Iris pigment epithelial cell (primary cell): Measurements from ENCODE around the gene CAMTA1.

Experiments used
- DNase-seq: peaks from one replicate; pipeline ENCODE4 v3.0.0-alpha.2; 2011; ENCODE audit warnings: low read depth

The CAMTA1 gene

DNA sequence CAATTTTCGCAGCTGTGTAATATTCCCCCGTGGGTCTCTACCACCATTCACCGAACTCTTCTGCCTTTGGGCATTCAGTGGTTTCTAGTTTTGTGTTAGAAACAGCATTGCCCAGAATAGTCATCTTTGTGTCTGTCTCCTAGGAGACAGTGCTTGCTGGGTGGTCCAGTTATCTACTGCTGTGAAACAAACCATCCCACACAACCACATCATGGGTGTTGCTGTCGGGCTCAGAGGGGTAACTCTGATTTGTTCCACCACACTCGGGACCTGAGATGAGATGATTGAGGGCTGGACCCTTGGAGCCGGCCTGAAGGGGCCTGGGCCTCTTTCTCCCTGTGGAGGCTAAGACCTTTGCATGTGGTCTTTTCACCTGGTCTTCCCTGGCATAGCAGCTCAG is 558.6 kb downstream of the CAMTA1 start:
- no peak for DNase-seq

DNA sequence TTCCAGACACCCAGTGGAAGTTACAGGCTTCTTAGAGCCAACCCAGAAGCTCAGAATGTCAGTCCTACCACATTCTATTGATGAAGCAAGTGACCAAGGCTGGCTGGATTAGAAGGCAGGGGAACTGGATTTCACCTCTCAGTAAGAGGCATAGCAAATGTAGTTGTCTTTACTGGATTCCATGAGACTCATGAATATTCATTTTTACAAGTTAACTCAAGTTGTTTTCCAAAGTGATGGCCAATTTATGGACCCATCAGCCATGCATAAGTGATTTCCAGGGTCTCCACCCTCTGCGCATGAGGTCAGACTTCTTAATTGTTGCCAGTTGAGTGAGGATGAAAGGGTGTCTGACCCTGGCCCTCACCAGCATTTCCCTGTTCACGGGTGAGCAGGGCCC is 559.0 kb downstream of the CAMTA1 start:
- DNase-seq = no peak

DNA sequence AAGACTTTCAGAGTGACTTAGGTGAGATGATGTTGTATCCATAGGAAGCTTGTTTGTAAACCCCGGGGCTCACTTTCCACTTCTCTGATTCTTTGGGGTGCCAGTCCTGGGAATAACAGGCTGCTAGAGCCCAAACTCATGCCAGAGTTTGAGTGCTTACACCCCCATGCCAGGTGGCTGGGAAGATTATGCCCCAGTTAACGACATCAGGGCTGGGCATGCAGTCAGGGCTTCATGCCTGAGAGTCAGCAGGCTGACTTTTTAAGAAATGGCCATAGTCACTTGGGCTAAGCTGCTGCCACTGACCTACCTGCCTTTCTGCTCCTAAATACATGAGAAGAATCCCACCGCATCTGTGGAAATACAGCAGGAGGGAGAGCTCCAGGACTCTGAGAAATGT is 560.3 kb downstream of the CAMTA1 start:
- no peak for DNase-seq

DNA sequence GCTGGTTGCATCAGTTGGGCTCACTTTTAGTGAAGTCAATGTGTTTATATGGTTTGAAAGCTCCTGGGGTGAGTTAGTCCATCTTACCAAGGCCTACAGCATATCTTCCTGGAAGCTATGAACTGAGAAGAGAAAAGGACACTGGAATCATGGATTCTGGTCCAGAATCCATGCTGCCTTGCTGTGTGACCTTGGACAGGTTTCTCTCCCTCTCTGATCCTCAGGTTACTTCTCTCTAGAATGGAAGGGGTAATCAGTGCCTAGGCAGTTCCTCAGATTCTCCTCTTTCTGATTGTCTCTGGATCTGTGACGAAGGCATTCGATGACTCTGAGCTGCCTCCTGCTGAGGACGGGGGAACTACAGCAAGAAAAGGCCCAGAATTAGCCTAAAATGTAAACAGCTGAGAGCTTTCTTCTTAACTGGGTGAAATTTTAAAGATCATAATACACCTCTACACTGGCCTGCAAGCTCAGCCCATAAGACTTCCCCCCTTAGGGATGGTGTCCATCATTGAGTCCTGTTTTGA is 560.9 kb downstream of the CAMTA1 start:
- no peak for DNase-seq

GRCh38 chr1:7346600-7347570 is 561.6 kb downstream of the CAMTA1 start:
- no peak for DNase-seq

- no peak for DNase-seq
Observed at GRCh38 chr1:7348073-7348472, 562.8 kb downstream of the CAMTA1 start.

GRCh38 chr1:7348580-7348979 is 563.3 kb downstream of the CAMTA1 start:
- no peak for DNase-seq

DNA sequence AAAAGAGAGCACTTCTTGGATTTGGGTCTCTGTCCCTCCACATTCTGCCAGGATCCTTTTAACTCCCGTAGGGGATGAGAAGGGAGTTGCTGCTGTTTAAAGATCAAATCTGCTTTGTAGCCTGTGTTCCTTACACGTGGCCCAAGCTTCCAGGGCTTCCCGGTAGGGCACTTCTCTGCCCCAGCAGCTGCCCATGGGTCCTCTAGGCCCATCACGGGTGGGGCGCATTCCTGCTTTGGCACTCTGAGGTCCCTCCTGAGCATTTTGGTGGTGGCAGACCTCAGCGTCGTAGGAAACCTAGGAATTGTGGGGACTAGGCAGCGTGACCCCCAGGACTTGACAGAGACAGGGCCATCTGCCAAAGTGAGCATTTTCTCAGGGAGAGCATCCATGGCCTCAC is 565.5 kb downstream of the CAMTA1 start:
- DNase-seq = no peak

DNA sequence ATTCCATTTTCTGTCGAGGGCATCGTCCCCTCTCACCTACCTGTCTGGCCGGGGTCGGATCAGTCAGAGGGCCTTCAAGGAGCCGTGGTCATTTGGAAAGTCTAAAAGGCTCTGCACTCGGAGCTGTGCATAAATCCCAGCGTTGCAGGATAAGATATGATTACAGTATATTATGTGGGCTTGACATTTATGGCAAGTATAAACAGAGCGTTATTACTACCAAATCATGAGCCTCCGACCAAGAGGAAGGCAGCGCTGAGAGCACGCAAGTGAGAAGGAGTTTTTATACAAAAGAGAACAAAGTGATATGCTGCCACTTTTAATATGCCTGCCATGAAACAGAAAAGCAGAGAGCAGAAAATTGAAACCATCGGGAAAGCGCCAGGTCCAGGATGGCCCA is 566.4 kb downstream of the CAMTA1 start:
- no peak for DNase-seq

- DNase-seq = no peak
Observed at GRCh38 chr1:7352364-7352763, 567.1 kb downstream of the CAMTA1 start.

DNA sequence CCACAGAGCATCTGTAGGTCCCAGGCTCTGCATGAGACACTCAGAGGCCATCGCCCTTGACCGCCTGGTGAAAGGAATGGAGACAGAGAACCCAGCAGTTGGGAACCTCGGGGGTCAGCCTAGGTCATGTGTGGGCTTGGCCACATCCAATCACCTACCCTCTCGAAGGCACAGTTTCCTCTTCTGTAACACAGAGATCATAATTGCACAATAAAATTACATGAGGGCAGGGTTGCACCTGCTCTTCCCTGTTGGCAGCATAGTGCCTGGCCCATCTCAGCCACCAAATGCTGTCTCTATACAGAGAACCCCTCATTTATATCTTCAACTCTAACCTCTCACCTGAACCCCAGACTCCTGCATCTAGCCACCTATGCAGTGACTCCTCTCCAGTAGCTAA is 567.7 kb downstream of the CAMTA1 start:
- no peak for DNase-seq

DNA sequence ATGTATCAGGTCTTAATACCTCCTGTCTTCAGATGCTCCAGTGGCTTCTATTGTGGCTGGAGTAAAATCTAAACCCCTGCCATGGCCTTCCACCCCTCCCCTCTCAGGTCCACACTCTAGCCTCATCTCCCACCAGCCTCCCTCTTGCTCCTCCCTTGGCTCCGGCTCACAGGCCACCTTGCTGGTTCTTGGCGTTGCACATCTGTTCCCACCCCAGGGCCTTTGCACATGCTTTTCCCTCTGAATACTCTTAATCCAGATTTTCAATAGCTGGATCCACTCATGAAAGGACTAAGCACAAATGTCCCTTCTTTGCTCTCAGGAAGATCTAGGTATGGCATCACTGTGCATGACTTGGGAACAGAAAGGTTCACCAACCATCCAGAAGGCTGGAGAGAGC is 570.4 kb downstream of the CAMTA1 start:
- DNase-seq = no peak

GRCh38 chr1:7356079-7356478 is 570.8 kb downstream of the CAMTA1 start:
- no peak for DNase-seq

DNA sequence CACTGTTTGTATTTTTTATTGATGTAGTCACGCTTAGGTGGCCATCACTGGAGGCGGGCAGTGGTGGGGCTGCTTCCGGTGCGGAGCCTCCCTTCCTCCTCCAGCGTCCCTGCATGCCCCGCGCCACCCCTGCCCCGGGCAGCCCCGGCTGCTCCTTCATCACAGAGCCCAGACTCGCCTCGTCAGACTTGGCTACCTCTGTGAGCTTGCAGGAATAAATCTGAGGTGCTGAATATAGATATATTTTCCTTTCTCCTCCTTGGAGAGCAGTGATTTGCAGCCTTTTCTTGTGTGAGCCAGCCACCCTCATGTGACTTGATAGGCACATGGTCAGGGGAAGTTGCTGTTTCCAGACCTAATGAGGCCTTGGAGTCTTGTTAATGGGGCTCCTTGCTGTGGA is 573.2 kb downstream of the CAMTA1 start:
- DNase-seq = no peak

- DNase-seq = no peak
Observed at GRCh38 chr1:7360526-7360925, 575.3 kb downstream of the CAMTA1 start.

DNA sequence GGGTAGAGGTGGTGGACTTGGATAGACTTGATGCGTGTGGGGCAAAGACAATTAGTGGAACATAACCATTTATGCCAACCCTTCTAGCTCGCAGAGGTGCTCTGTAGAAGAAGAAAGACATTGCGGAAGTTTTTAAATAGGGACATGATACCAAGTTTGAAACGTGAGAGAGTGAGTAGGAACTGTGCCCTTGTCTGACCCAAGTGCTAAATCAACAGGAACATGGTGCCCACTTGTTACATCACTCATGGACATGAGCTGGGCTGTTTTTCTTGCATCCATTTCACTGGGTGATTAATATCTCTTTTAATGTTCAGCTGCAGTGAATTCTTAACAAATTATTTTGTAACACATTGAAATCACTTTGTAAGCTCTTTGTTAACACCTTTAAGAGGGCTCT is 577.7 kb downstream of the CAMTA1 start:
- DNase-seq = no peak

GRCh38 chr1:7363450-7363849 is 578.2 kb downstream of the CAMTA1 start:
- no peak for DNase-seq

DNA sequence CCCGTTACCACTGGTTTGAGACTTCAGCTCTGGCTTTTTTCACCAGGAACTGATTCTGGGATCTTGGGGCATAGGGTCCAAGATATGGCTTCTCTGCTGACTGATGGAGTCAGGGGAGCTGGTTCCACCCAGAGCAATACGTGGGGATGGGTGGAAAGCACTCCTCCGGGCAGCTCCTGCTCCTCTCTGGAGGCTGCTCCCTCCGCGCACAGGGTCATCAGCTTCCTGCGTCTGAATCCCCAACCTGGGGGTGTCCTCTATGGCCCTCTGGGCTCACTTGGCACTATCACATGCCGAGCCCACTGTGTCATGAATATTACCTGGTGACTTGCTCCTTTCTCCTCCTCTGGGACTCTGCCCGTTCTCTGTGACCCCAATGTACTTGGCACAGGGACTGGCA is 580.5 kb downstream of the CAMTA1 start:
- no peak for DNase-seq

DNA sequence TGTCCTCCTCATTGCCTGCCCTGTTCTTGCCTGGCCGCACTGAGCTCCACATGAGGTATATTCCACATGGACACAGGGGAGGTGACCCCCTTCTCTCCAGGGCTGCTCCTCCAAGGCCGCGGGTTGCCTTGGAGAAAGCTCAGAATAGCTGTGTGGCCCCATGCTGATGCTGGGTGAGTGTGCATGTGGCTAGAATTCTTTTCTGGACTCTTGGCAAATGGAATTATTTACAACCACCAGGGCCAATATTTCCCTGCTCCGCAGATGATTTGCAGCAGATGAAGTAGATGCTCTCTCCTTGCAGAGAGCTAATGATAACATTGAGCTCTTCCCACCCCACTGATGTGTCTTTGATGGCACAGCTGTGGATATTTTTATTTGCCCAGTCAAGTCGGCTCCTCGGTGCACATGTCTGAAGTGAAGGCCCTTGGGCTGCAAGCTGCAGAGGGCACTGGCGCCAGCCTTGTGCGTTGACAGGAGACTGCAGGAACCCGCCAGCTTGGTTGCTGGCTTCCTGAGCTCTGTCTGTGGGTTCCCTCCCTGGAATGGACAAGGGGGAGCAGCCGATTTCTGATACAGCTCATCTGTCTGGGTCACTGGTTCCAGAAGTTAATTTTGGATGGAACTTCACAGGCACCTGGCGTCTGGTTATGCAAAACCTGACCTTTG is 581.2 kb downstream of the CAMTA1 start:
- DNase-seq = no peak

DNA sequence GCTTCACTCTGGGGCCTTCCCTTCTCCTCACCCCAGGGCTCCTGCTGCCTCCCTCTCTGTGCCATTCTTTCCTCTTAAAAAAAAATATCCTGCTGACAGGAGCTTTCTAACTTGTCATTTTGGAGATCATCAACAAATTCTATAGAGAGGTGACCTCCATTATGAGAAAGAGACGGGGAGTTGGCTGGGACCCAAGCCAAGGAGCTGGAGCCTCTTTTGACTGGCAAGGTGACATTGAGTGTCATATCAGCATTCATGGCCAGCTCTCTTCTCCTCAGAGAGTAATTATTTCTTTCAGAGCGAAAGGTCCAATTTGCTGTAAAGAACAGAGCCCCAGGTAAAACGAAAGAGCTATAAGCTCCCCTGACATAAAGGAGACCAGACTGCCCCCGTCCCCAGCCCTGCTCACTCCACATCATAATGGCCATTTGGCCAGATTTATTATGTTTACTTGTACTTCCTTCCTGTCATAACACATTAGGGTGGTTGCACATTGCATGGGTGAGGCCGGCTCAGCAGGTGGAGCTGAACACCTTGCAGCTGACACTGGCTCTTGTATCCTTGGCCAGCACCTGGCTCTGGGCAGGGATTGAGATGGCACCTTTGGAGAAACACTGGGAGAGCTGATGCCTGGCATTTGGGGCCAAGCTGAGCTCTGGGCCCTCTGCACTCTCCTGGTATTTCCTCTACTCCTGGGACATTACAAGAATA is 581.9 kb downstream of the CAMTA1 start:
- no peak for DNase-seq

DNA sequence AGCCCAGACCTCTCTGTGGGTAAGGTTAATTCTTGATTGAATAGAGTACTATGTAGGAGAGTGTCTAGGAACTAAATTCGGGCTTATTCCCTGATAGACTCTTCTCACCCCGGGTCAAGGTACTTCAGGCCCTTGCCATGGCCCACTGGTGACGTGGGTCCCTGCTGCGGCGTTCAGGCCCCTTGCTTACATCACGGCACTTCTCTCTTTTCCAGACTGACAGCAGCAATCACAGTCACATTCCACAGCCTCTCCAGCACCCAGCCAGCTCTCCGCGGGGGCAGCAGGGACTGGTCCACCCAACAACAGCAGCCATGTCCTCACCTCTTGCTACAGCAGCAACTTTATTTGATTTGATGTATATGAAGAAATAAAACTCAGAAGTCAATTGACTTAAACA is 584.6 kb downstream of the CAMTA1 start:
- DNase-seq = no peak

DNA sequence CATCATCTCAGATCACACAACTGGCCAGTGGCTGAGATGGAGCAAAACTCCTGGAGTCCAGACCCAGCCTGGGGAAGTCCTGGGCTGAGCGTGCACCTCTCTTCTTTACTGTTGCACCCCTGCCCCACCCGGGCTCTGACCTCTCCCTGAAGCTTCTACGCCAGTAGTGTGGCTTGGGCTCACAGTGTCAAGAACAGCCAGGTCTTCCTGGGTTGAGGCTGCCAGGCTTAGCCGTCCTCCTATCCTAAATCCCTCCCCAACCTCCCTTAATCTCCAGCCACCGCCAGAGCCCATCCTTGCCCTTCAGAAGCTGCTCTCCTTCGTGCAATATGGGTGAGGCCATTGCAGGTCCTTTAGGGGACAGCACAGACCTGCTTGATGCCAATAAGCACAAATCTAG is 586.7 kb downstream of the CAMTA1 start:
- no peak for DNase-seq
